Nephron progenitor cell (in vitro differentiated cells): ENCODE results near the gene POLA1.

ENCODE experiments used
- DNase-seq: peaks from one replicate; pipeline ENCODE4 v3.0.0; 2021
- H3K27ac Mint-ChIP-seq: 2 replicates; pipeline ENCODE4 v1.8.0; 2021; ENCODE audit warnings: mild to moderate bottlenecking, moderate library complexity, mixed read lengths
- H3K27me3 Mint-ChIP-seq: 2 replicates; pipeline ENCODE4 v1.8.0; 2021; ENCODE audit warnings: mild to moderate bottlenecking, low read depth, mixed read lengths; ENCODE audit not compliant: poor library complexity
- H3K36me3 Mint-ChIP-seq: 2 replicates; pipeline ENCODE4 v1.8.0; 2021; ENCODE audit warnings: low read depth, mixed read lengths
- H3K4me1 Mint-ChIP-seq: 2 replicates; pipeline ENCODE4 v1.8.0; 2021; ENCODE audit warnings: mixed read lengths
- H3K4me3 Mint-ChIP-seq: 2 replicates; pipeline ENCODE4 v1.8.0; 2021; ENCODE audit warnings: mild to moderate bottlenecking, moderate library complexity, mixed read lengths
- H3K9me3 Mint-ChIP-seq: 2 replicates; pipeline ENCODE4 v1.8.0; 2021; ENCODE audit warnings: mild to moderate bottlenecking, moderate library complexity, mixed read lengths
- TF ChIP-seq, protein P1 (sequence below): fragments of 200-600 bp; sonication (generic); IDR thresholded peaks from 2 replicates; pipeline ENCODE4 v1.5.0; 2021; ENCODE audit warnings: antibody characterized with exemption

The POLA1 gene, protein sequence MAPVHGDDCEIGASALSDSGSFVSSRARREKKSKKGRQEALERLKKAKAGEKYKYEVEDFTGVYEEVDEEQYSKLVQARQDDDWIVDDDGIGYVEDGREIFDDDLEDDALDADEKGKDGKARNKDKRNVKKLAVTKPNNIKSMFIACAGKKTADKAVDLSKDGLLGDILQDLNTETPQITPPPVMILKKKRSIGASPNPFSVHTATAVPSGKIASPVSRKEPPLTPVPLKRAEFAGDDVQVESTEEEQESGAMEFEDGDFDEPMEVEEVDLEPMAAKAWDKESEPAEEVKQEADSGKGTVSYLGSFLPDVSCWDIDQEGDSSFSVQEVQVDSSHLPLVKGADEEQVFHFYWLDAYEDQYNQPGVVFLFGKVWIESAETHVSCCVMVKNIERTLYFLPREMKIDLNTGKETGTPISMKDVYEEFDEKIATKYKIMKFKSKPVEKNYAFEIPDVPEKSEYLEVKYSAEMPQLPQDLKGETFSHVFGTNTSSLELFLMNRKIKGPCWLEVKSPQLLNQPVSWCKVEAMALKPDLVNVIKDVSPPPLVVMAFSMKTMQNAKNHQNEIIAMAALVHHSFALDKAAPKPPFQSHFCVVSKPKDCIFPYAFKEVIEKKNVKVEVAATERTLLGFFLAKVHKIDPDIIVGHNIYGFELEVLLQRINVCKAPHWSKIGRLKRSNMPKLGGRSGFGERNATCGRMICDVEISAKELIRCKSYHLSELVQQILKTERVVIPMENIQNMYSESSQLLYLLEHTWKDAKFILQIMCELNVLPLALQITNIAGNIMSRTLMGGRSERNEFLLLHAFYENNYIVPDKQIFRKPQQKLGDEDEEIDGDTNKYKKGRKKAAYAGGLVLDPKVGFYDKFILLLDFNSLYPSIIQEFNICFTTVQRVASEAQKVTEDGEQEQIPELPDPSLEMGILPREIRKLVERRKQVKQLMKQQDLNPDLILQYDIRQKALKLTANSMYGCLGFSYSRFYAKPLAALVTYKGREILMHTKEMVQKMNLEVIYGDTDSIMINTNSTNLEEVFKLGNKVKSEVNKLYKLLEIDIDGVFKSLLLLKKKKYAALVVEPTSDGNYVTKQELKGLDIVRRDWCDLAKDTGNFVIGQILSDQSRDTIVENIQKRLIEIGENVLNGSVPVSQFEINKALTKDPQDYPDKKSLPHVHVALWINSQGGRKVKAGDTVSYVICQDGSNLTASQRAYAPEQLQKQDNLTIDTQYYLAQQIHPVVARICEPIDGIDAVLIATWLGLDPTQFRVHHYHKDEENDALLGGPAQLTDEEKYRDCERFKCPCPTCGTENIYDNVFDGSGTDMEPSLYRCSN (N-terminal part only)

GRCh38 chrX:24693453-24694202, at the start of gene POLA1:
Gene POLA1, plus strand, starts transcription at chrX:24693918. Its CDS starts 44 bp downstream, at chrX:24693962.
- Mint-ChIP-seq H3K4me3 (peak within 1 kb of the TSS; percentile 95), H3K9me3 (no peaks in the 10 kb centered on the region), H3K27me3 (no peaks in the 10 kb centered on the region)

GRCh38 chrX:24646006-24646405, 47.7 kb upstream of the POLA1 start:
- Mint-ChIP-seq H3K4me3 (peak overlapping the region; percentile 94), H3K27ac (no peak overlapping the region), H3K27me3 (peaks cover 6% of the 10 kb centered on the region), H3K9me3 (no peaks in the 10 kb centered on the region), H3K36me3 (no peaks in the 10 kb centered on the region), H3K4me1 (peaks cover 23% of the 10 kb centered on the region)
- TF ChIP-seq, protein P1, sequence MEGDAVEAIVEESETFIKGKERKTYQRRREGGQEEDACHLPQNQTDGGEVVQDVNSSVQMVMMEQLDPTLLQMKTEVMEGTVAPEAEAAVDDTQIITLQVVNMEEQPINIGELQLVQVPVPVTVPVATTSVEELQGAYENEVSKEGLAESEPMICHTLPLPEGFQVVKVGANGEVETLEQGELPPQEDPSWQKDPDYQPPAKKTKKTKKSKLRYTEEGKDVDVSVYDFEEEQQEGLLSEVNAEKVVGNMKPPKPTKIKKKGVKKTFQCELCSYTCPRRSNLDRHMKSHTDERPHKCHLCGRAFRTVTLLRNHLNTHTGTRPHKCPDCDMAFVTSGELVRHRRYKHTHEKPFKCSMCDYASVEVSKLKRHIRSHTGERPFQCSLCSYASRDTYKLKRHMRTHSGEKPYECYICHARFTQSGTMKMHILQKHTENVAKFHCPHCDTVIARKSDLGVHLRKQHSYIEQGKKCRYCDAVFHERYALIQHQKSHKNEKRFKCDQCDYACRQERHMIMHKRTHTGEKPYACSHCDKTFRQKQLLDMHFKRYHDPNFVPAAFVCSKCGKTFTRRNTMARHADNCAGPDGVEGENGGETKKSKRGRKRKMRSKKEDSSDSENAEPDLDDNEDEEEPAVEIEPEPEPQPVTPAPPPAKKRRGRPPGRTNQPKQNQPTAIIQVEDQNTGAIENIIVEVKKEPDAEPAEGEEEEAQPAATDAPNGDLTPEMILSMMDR, result no peak
- DNase-seq, result no peak

More at GRCh38 chrX:24693453-24694202, at the start of gene POLA1:
- TF ChIP-seq, protein P1, result no peak
- Mint-ChIP-seq H3K4me1 (peaks cover 45% of the 10 kb centered on the region), H3K36me3 (no peaks in the 10 kb centered on the region), H3K27ac (peak within 1 kb of the TSS; percentile 98)
- DNase-seq, result peak; percentile 97

- H3K4me3 Mint-ChIP-seq, result peak overlapping the region; percentile 94
These were observed 47.0 kb upstream of the POLA1 start for GRCh38 chrX:24646745-24647182.

GRCh38 chrX:24647257-24648058, 46.3 kb upstream of the POLA1 start, which contains the start of gene PCYT1B:
Gene PCYT1B, minus strand, starts transcription at chrX:24647347. Its CDS starts 242 bp downstream, at chrX:24647105.
- no peaks in the 10 kb centered on the region for H3K9me3 Mint-ChIP-seq
- peaks cover 23% of the 10 kb centered on the region for H3K4me1 Mint-ChIP-seq
- H3K36me3 Mint-ChIP-seq, result no peaks in the 10 kb centered on the region
- H3K4me3 Mint-ChIP-seq, result peak within 1 kb of the TSS; percentile 94
- H3K27ac Mint-ChIP-seq, result no peak within 1 kb of the TSS
- peaks cover 7% of the 10 kb centered on the region for H3K27me3 Mint-ChIP-seq
- TF ChIP-seq, protein P1, result no peak
- DNase-seq, result peak; percentile 87

More at GRCh38 chrX:24646745-24647182, 47.0 kb upstream of the POLA1 start:
- TF ChIP-seq, protein P1, result no peak
- DNase-seq, result peak; percentile 23
- Mint-ChIP-seq H3K36me3 (no peaks in the 10 kb centered on the region), H3K27ac (no peak overlapping the region), H3K27me3 (peaks cover 6% of the 10 kb centered on the region), H3K4me1 (peaks cover 23% of the 10 kb centered on the region), H3K9me3 (no peaks in the 10 kb centered on the region)
